ENCODE data around the gene SSR2. TPM values are rescaled to one million over a fixed set of nuclear protein-coding genes. Genes with fewer than 3 reads are reported as not detected.

The SSR2 gene
- total and polyA plus RNA-seq, 2 experiments from 2014 or later = 136 to 291 TPM

DNA sequence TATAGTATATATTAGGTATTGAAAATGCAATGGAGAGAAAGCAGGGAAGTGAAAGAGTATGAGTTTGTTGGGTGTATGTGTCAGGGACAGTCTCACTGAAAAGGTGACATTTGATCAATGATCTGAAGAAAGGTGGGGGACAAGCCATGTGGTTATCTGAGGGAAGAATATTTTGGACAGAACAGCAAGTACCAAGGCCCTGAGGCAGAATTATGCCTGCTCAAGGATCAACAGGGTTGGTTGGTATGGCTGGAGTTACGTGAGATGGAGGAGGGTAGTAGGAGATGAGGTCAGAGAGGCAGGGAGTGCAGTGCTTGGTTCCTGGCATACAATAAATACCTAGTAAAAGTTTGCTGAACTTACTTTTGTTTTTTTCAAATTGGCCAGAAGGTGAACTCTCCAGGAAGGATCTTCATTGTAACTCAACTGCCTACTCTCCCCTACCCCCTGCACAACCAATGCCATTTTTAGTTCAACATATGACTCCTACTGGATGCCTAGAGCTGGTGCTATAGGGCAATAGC lies 35.6 kb upstream of the SSR2 start:
- Mint-ChIP-seq H3K9me3 (no peaks in the 10 kb centered on the region; the same call in 2 of the 3 replicates), H3K4me1 (peaks cover 28% of the 10 kb centered on the region), H3K36me3 (ENCODE audit: low read depth) (peaks cover 31% of the 10 kb centered on the region), H3K27me3 (ENCODE audit: insufficient read depth, low read depth, poor library complexity) (peaks cover 19% of the 10 kb centered on the region), H3K27ac (no peak overlapping the region), H3K4me3 (peak overlapping the region; percentile 31; the same call in 2 of the 3 replicates)
- no peak for ATAC-seq
- Histone ChIP-seq H3K36me3 (ENCODE audit: insufficient read depth) (no peaks in the 10 kb centered on the region), H3K4me2 (no peak overlapping the region), H3K79me2 (replicated peaks; ENCODE audit: insufficient read depth) (peaks cover 30% of the 10 kb centered on the region), H3K4me3 (no peak overlapping the region), H3K27me3 (ENCODE audit: insufficient read depth) (no peaks in the 10 kb centered on the region), H2AFZ (no peak overlapping the region), H3F3A (replicated peaks; ENCODE audit: low read depth) (peaks cover 22% of the 10 kb centered on the region), H3K9me2 (ENCODE audit: insufficient read depth) (no peaks in the 10 kb centered on the region), H3K27ac (ENCODE audit: low read depth) (no peak overlapping the region), H4K20me1 (replicated peaks; ENCODE audit: insufficient read depth) (peaks cover 12% of the 10 kb centered on the region), H3K4me1 (ENCODE audit: insufficient read depth) (peaks cover 12% of the 10 kb centered on the region; the same call in 1 of the 2 replicates)
- no peak for DNase-seq (ENCODE audit: low spot score)
- TF ChIP-seq STAT1 (IDR thresholded peaks at IDR 0.05; ENCODE audit: unreplicated experiment) = no peak

DNA sequence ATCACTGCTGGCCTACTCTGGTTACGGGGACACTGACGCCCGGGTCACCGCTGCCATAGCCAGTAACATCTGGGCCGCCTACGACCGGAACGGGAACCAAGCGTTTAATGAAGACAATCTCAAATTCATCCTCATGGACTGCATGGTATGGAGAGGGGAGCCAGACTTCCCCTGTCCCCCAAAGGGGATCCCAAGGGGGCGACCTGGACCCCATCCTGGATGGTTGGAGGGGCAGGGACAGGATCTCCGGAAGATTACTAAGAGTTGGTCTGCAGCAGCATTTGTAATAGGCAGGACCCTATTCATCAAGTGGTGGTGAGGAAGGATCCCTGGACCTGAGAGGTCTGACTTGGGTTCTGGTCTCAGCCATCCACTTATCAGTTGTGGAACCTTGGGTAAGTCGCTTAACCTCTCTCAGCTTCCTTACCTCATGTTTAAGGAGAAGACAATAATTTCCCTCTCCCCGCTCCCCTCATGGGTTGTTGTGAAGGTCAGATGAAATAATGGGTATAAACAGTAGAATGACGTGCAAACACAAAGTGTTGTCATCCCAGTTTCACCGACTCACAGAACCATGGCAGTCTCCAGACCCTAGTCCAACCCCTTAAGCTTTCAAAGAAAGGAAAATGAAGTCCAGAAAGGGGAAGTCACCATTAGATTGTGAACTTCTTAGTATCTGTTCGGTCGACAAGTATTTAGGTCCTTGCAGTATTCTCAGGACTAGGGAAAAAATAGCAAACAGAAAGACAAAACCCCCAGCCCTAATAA lies 34.7 kb upstream of the SSR2 start:
- no peak for ATAC-seq
- Histone ChIP-seq H3K36me3 (ENCODE audit: insufficient read depth) (no peaks in the 10 kb centered on the region), H3K79me2 (replicated peaks; ENCODE audit: insufficient read depth) (peaks cover 32% of the 10 kb centered on the region), H3K4me3 (peak overlapping the region; percentile 93), H3F3A (replicated peaks; ENCODE audit: low read depth) (peaks cover 22% of the 10 kb centered on the region), H2AFZ (peak overlapping the region; percentile 96; the same call in 1 of the 2 replicates), H3K9me2 (ENCODE audit: insufficient read depth) (no peaks in the 10 kb centered on the region), H3K4me2 (peak overlapping the region; percentile 97), H3K27me3 (ENCODE audit: insufficient read depth) (no peaks in the 10 kb centered on the region), H3K27ac (ENCODE audit: low read depth) (peak overlapping the region; percentile 3; the same call in 1 of the 2 replicates), H4K20me1 (replicated peaks; ENCODE audit: insufficient read depth) (peaks cover 12% of the 10 kb centered on the region), H3K4me1 (ENCODE audit: insufficient read depth) (peaks cover 12% of the 10 kb centered on the region; the same call in 1 of the 2 replicates)
- no peak for DNase-seq (ENCODE audit: low spot score)
- H3K27me3 Mint-ChIP-seq (ENCODE audit: insufficient read depth, low read depth, poor library complexity) = peaks cover 21% of the 10 kb centered on the region
- peaks cover 22% of the 10 kb centered on the region for H3K4me1 Mint-ChIP-seq
- H3K4me3 Mint-ChIP-seq = peak overlapping the region; percentile 91
- peak overlapping the region; percentile 48; the same call in 1 of the 2 replicates for H3K27ac Mint-ChIP-seq
- peaks cover 36% of the 10 kb centered on the region for H3K36me3 Mint-ChIP-seq (ENCODE audit: low read depth)
- no peaks in the 10 kb centered on the region; the same call in 2 of the 3 replicates for H3K9me3 Mint-ChIP-seq
- TF ChIP-seq NANOG (IDR thresholded peaks at IDR 0.05; ENCODE audit: borderline replicate concordance) (no peak), ZNF331 (CRISPR knock-in tag; IDR thresholded peaks at IDR 0.05; ENCODE audit: low read depth) (no peak), JUNB (IDR thresholded peaks at IDR 0.05; ENCODE audit: unreplicated experiment) (no peak), STAT1 (IDR thresholded peaks at IDR 0.05; ENCODE audit: unreplicated experiment) (no peak), EZH2 (IDR thresholded peaks at IDR 0.05; ENCODE audit: low read depth, unreplicated experiment) (no peak), EZH2phosphoT487 (IDR thresholded peaks at IDR 0.05; ENCODE audit: unreplicated experiment) (no peak)
- TF ChIP-seq, protein P1, sequence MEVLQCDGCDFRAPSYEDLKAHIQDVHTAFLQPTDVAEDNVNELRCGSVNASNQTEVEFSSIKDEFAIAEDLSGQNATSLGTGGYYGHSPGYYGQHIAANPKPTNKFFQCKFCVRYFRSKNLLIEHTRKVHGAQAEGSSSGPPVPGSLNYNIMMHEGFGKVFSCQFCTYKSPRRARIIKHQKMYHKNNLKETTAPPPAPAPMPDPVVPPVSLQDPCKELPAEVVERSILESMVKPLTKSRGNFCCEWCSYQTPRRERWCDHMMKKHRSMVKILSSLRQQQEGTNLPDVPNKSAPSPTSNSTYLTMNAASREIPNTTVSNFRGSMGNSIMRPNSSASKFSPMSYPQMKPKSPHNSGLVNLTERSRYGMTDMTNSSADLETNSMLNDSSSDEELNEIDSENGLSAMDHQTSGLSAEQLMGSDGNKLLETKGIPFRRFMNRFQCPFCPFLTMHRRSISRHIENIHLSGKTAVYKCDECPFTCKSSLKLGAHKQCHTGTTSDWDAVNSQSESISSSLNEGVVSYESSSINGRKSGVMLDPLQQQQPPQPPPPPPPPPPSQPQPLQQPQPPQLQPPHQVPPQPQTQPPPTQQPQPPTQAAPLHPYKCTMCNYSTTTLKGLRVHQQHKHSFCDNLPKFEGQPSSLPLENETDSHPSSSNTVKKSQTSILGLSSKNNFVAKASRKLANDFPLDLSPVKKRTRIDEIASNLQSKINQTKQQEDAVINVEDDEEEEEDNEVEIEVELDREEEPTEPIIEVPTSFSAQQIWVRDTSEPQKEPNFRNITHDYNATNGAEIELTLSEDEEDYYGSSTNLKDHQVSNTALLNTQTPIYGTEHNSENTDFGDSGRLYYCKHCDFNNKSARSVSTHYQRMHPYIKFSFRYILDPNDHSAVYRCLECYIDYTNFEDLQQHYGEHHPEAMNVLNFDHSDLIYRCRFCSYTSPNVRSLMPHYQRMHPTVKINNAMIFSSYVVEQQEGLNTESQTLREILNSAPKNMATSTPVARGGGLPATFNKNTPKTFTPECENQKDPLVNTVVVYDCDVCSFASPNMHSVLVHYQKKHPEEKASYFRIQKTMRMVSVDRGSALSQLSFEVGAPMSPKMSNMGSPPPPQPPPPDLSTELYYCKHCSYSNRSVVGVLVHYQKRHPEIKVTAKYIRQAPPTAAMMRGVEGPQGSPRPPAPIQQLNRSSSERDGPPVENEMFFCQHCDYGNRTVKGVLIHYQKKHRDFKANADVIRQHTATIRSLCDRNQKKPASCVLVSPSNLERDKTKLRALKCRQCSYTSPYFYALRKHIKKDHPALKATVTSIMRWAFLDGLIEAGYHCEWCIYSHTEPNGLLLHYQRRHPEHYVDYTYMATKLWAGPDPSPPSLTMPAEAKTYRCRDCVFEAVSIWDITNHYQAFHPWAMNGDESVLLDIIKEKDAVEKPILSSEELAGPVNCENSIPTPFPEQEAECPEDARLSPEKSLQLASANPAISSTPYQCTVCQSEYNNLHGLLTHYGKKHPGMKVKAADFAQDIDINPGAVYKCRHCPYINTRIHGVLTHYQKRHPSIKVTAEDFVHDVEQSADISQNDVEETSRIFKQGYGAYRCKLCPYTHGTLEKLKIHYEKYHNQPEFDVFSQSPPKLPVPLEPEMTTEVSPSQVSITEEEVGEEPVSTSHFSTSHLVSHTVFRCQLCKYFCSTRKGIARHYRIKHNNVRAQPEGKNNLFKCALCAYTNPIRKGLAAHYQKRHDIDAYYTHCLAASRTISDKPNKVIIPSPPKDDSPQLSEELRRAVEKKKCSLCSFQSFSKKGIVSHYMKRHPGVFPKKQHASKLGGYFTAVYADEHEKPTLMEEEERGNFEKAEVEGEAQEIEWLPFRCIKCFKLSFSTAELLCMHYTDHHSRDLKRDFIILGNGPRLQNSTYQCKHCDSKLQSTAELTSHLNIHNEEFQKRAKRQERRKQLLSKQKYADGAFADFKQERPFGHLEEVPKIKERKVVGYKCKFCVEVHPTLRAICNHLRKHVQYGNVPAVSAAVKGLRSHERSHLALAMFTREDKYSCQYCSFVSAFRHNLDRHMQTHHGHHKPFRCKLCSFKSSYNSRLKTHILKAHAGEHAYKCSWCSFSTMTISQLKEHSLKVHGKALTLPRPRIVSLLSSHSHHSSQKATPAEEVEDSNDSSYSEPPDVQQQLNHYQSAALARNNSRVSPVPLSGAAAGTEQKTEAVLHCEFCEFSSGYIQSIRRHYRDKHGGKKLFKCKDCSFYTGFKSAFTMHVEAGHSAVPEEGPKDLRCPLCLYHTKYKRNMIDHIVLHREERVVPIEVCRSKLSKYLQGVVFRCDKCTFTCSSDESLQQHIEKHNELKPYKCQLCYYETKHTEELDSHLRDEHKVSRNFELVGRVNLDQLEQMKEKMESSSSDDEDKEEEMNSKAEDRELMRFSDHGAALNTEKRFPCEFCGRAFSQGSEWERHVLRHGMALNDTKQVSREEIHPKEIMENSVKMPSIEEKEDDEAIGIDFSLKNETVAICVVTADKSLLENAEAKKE (CRISPR knock-in tag; IDR thresholded peaks at IDR 0.05) = no peak
- TF ChIP-seq, protein P2, sequence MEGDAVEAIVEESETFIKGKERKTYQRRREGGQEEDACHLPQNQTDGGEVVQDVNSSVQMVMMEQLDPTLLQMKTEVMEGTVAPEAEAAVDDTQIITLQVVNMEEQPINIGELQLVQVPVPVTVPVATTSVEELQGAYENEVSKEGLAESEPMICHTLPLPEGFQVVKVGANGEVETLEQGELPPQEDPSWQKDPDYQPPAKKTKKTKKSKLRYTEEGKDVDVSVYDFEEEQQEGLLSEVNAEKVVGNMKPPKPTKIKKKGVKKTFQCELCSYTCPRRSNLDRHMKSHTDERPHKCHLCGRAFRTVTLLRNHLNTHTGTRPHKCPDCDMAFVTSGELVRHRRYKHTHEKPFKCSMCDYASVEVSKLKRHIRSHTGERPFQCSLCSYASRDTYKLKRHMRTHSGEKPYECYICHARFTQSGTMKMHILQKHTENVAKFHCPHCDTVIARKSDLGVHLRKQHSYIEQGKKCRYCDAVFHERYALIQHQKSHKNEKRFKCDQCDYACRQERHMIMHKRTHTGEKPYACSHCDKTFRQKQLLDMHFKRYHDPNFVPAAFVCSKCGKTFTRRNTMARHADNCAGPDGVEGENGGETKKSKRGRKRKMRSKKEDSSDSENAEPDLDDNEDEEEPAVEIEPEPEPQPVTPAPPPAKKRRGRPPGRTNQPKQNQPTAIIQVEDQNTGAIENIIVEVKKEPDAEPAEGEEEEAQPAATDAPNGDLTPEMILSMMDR (conservative IDR thresholded peaks at IDR 0.05; ENCODE audit: low read depth in 2 of 2) = no peak
